IMR-90 (cell line): ENCODE results near the gene CHRM1. TPM values are rescaled to one million over a fixed set of nuclear protein-coding genes. Genes with fewer than 3 reads are reported as not detected.

Source experiments
- ATAC-seq: fragments of 200-7000 bp; cut with Tn5 transposase; 2 replicates; pipeline ENCODE4 v1.9.1; 2020; ENCODE audit warnings: low read depth, mild to moderate bottlenecking, moderate library complexity
- BruUV-seq: library from RNA; stranded (reverse); fragments of 400-500 nt; replicated peaks from 2 replicates; lab custom pipeline; 2021; lab: Mats Ljungman, UMichigan
- CTCF ChIA-PET: fragments of 300-600 bp; formaldehyde crosslinking; extraction: SDS; loops from one replicate; lab custom pipeline; 2021; ENCODE audit warnings: antibody characterized with exemption; lab: Yijun Ruan, JAX
- POLR2A ChIA-PET: fragments of 300-600 bp; sonication (Branson Sonifier 250); formaldehyde crosslinking; loops from one replicate; lab custom pipeline; 2022; ENCODE audit warnings: antibody characterized with exemption; ENCODE audit not compliant: unreplicated experiment; lab: Charles Lee
- DNase-seq: peaks from one replicate; pipeline ENCODE4 v3.0.0; 2013
- H2AFZ ChIP-seq: replicated peaks from 2 replicates; pipeline ENCODE3; 2013; ENCODE audit warnings: low read length, mild to moderate bottlenecking; ENCODE audit not compliant: poor library complexity
- H2AK5ac ChIP-seq: 2 replicates; pipeline ENCODE4 v1.6.1; 2013; ENCODE audit warnings: low read depth, low read length, inconsistent platforms
- H2AK9ac ChIP-seq: replicated peaks from 2 replicates; pipeline ENCODE3; 2013; ENCODE audit warnings: mild to moderate bottlenecking, low read depth, low read length, moderate library complexity; ENCODE audit not compliant: poor library complexity
- H2BK120ac ChIP-seq: 2 replicates; pipeline ENCODE4 v1.6.1; 2013; ENCODE audit warnings: low read depth, low read length, inconsistent platforms
- H2BK15ac ChIP-seq: 3 replicates; pipeline ENCODE4 v1.6.1; 2013; ENCODE audit warnings: low read depth, low read length, inconsistent platforms
- H2BK20ac ChIP-seq: 2 replicates; pipeline ENCODE4 v1.6.1; 2013; ENCODE audit warnings: low read depth, mild to moderate bottlenecking, inconsistent platforms, low read length, moderate library complexity
- H2BK5ac ChIP-seq: 2 replicates; pipeline ENCODE4 v1.6.1; 2013; ENCODE audit warnings: mild to moderate bottlenecking, low read depth, low read length, inconsistent platforms; ENCODE audit not compliant: poor library complexity, severe bottlenecking
- H3K14ac ChIP-seq: replicated peaks from 2 replicates; pipeline ENCODE4 v1.6.1; 2013; ENCODE audit warnings: low read depth, low read length, inconsistent platforms
- H3K18ac ChIP-seq: 2 replicates; pipeline ENCODE4 v1.6.1; 2013; ENCODE audit warnings: low read depth, low read length, control low read depth
- H3K23ac ChIP-seq: 2 replicates; pipeline ENCODE4 v1.6.1; 2013; ENCODE audit warnings: low read depth, low read length, inconsistent platforms
- H3K27ac ChIP-seq: 2 replicates; pipeline ENCODE4 v1.5.1; 2013; ENCODE audit warnings: mild to moderate bottlenecking, control low read depth, low read length; ENCODE audit not compliant: insufficient read depth
- H3K27me3 ChIP-seq: 2 replicates; pipeline ENCODE4 v1.6.1; 2013; ENCODE audit warnings: low read length; ENCODE audit not compliant: control insufficient read depth, insufficient read depth
- H3K36me3 ChIP-seq: 2 replicates; pipeline ENCODE4 v1.6.1; 2013; ENCODE audit warnings: low read length, mixed read lengths; ENCODE audit not compliant: control insufficient read depth, insufficient read depth
- H3K4ac ChIP-seq: 2 replicates; pipeline ENCODE4 v1.6.1; 2013; ENCODE audit warnings: low read depth, low read length, inconsistent platforms
- H3K4me1 ChIP-seq: 2 replicates; pipeline ENCODE4 v1.6.1; 2013; ENCODE audit warnings: low read length, mixed read lengths; ENCODE audit not compliant: control insufficient read depth, insufficient read depth
- H3K4me2 ChIP-seq: 2 replicates; pipeline ENCODE4 v1.6.1; 2013; ENCODE audit warnings: low read depth, mild to moderate bottlenecking, control low read depth, low read length, moderate library complexity
- H3K4me3 ChIP-seq: 2 replicates; pipeline ENCODE4 v1.5.1; 2013; ENCODE audit warnings: low read depth, mild to moderate bottlenecking, control low read depth, low read length, moderate library complexity; ENCODE audit not compliant: insufficient read depth
- H3K56ac ChIP-seq: 2 replicates; pipeline ENCODE4 v1.6.1; 2013; ENCODE audit warnings: low read length, inconsistent platforms; ENCODE audit not compliant: insufficient read depth; ENCODE audit errors: extremely low read depth
- H3K79me1 ChIP-seq, 2 experiments: 2 replicates each; pipeline ENCODE4 v1.6.1; 2013; ENCODE audit warnings: low read length in 2 of 2, inconsistent platforms in 1 of 2, low read depth in 1 of 2
- H3K9ac ChIP-seq: 2 replicates; pipeline ENCODE4 v1.6.1; 2013; ENCODE audit warnings: low read depth, low read length, control low read depth
- H3K9me1 ChIP-seq: 2 replicates; pipeline ENCODE4 v1.6.1; 2013; ENCODE audit warnings: low read length, inconsistent platforms; ENCODE audit not compliant: insufficient read depth
- H3K9me3 ChIP-seq: 2 replicates; pipeline ENCODE4 v1.6.1; 2013; ENCODE audit warnings: low read length; ENCODE audit not compliant: control insufficient read depth, insufficient read depth
- H4K20me1 ChIP-seq: 2 replicates; pipeline ENCODE4 v1.6.1; 2013; ENCODE audit warnings: low read length, inconsistent platforms; ENCODE audit not compliant: insufficient read depth
- H4K5ac ChIP-seq: 2 replicates; pipeline ENCODE4 v1.6.1; 2013; ENCODE audit warnings: mild to moderate bottlenecking, low read depth, low read length, control low read depth
- H4K8ac ChIP-seq, 2 experiments: 2 replicates each; pipeline ENCODE4 v1.6.1; 2013; ENCODE audit warnings: low read depth in 2 of 2, low read length in 2 of 2, control low read depth in 1 of 2, inconsistent platforms in 1 of 2
- H4K91ac ChIP-seq: 2 replicates; pipeline ENCODE4 v1.6.1; 2013; ENCODE audit warnings: low read depth, low read length, inconsistent platforms; ENCODE audit not compliant: insufficient read depth
- BHLHE40 ChIP-seq: fragments of 150-350 bp; IDR thresholded peaks from 2 replicates; pipeline ENCODE4 v1.6.1; 2016; ENCODE audit warnings: mild to moderate bottlenecking, low read depth, low read length
- CEBPB ChIP-seq: IDR thresholded peaks from 2 replicates; pipeline ENCODE4 v1.6.1; 2012; ENCODE audit warnings: low read depth, low read length, improper control_type of control experiment
- CHD1 ChIP-seq: IDR thresholded peaks from 2 replicates; pipeline ENCODE4 v1.6.1; 2012; ENCODE audit warnings: low read depth, low read length, improper control_type of control experiment
- FOS ChIP-seq: fragments of 150-350 bp; IDR thresholded peaks from 2 replicates; pipeline ENCODE4 v1.6.1; 2016; ENCODE audit warnings: low read depth, low read length
- MAFK ChIP-seq: IDR thresholded peaks from 2 replicates; pipeline ENCODE4 v1.6.1; 2012; ENCODE audit warnings: low read depth, low read length, improper control_type of control experiment
- MAZ ChIP-seq: IDR thresholded peaks from 2 replicates; pipeline ENCODE4 v1.6.1; 2012; ENCODE audit warnings: low read depth, mild to moderate bottlenecking, low read length, improper control_type of control experiment, moderate library complexity, borderline replicate concordance
- WGBS, 2 experiments: methylation state at CpG; one replicate each; pipeline versions ENCODE4 v1.1.5 to v1.1.7; 2013; ENCODE audit warnings: missing lambda C conversion rate in 2 of 2; ENCODE audit not compliant: insufficient read length in 1 of 2; ENCODE audit errors: extremely low coverage in 2 of 2; 5-methylcytosine and 5-hydroxymethylcytosine counted together
- dilution Hi-C: fragments of 300-500 bp; cut with HindIII; formaldehyde crosslinking; loops from one replicate; pipeline ENCODE4 v1.14.3; 2018; ENCODE audit warnings: low sequenced_read_pairs; ENCODE audit not compliant: unreplicated experiment
- in situ Hi-C: fragments of 300-500 bp; cut with MboI; formaldehyde crosslinking; loops from 3 replicates; pipeline ENCODE4 v1.14.3; 2019; ENCODE audit warnings: low sequenced_read_pairs, inconsistent platforms, mixed read lengths
- intact Hi-C: fragments of 100-400 bp; cut with micrococcal nuclease; formaldehyde crosslinking; loops from 2 replicates; pipeline ENCODE4 v1.10.0; 2022
- polyA plus RNA-seq, 3 experiments: library from polyadenylated mRNA; depleted of rRNA; stranded (reverse); fragments of >200 nt; gene quantifications; 2 replicates each; pipeline ENCODE4 v1.2.3, GENCODE V29; 2012; ENCODE audit warnings: low replicate concordance in 1 of 3
- total RNA-seq: library from RNA; depleted of rRNA; stranded (reverse); fragments of >200 nt; gene quantifications from 2 replicates; pipeline ENCODE4 v1.2.3, GENCODE V29; 2012
- TF ChIP-seq, protein P1 (sequence below): fragments of 150-350 bp; IDR thresholded peaks from 2 replicates; pipeline ENCODE4 v1.6.1; 2016; ENCODE audit warnings: low read depth, mild to moderate bottlenecking, low read length, moderate library complexity, borderline replicate concordance

The CHRM1 gene
- total and polyA plus RNA-seq, 2 of the 4 experiments (the other 2 are of a cell fraction): not detected

- TF ChIP-seq MAFK: no peak
These were observed 10.5 kb upstream of the CHRM1 start (continued) for GRCh38 chr11:62931499-62932278.

DNA sequence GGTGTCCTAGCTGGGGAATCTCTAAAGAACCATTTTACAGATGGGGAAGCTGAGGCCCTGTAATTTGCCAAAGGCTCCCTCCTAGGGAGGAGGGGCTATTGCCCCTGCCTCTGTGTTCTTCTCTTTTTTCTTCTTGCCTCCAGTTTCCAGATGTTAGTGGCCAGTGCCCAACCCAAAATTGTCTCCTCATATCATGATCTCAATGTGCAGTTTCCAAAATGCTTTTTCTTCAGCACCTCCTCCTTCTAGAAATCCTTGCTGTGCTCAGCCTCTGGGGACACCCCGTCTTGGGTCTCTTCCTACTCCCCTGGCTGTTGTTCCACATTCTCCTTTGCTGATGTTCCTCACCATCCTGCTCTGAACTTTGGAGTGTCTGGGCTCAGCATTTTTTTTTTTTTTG, 9.5 kb upstream of the CHRM1 start:
- Histone ChIP-seq H3K4me2 (no peak overlapping the region), H2BK5ac (no peak overlapping the region), H3K56ac (no peak overlapping the region), H3K4me3 (no peak overlapping the region), H3K9me1 (no peaks in the 10 kb centered on the region), H3K27ac (no peak overlapping the region), H3K9ac (no peak overlapping the region), H4K20me1 (no peaks in the 10 kb centered on the region), H4K5ac (no peak overlapping the region), H2AK9ac (no peak overlapping the region), H3K36me3 (no peaks in the 10 kb centered on the region), H4K8ac (no peak overlapping the region), H2BK20ac (no peak overlapping the region), H3K23ac (no peak overlapping the region), H3K79me1 (no peaks in the 10 kb centered on the region), H2BK15ac (no peak overlapping the region), H2BK120ac (no peak overlapping the region), H2AK5ac (no peak overlapping the region), H3K4me1 (peaks cover 3% of the 10 kb centered on the region; the same call in 1 of the 2 replicates), H3K27me3 (peaks cover 51% of the 10 kb centered on the region), H3K18ac (no peak overlapping the region), H3K14ac (no peak overlapping the region), H3K9me3 (no peaks in the 10 kb centered on the region; the same call in 1 of the 2 replicates), H4K91ac (no peak overlapping the region), H3K4ac (no peak overlapping the region), H2AFZ (no peak overlapping the region)
- intact Hi-C loops: no loop called here
- dilution Hi-C loops: no loop called here
- DNase-seq: no peak
- CTCF ChIA-PET: no interaction called here
- POLR2A ChIA-PET: no interaction called here
- in situ Hi-C loops: no loop called here
- 33% methylated on average over 1 of the region's 1 CpG; no CpG with 5 or more reads in 1 of the 2 experiments for WGBS, 2 experiments
- TF ChIP-seq MAZ (no peak), BHLHE40 (no peak), CHD1 (no peak), FOS (no peak), MAFK (no peak), CEBPB (no peak)
- TF ChIP-seq, protein P1, sequence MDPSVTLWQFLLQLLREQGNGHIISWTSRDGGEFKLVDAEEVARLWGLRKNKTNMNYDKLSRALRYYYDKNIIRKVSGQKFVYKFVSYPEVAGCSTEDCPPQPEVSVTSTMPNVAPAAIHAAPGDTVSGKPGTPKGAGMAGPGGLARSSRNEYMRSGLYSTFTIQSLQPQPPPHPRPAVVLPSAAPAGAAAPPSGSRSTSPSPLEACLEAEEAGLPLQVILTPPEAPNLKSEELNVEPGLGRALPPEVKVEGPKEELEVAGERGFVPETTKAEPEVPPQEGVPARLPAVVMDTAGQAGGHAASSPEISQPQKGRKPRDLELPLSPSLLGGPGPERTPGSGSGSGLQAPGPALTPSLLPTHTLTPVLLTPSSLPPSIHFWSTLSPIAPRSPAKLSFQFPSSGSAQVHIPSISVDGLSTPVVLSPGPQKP: no peak
- ATAC-seq: no peak
- BruUV-seq: no TSS peak
